ENCODE results near the gene STK33.

Gene STK33

DNA sequence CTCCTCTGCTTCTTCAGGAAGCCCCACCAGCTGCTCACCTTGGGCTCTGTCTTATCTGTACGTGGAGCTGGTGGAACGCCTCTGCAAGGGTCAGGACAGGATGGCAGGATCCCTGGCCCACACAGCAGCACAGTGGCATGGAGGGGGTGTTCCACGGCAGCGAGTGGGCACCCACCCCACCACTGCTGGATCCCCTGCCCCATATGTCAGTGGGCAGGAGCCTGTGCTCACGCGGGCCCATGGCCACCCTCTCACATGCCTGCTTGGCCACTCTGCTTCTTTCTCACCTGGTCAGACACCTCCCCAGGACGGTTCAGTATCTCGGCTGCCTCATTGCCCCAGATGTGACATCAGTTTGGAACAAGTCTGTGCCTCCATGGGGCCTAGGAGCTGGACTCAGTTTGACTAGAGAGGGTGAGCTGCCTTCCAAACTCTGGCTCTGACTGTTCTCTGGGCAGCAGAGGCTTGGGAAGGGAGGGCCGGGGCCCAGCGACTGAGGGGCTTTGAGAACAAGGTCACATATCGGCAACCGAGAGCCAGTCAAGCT is 232.3 kb downstream of the STK33 start:
- Histone ChIP-seq H3K36me3 (no peaks in the 10 kb centered on the region), H3K27ac (no peak overlapping the region), H3K27me3 (peaks cover 0 to 10% of the 10 kb centered on the region in 2 donors), H3K4me1 (no peaks in the 10 kb centered on the region), H3K4me3 (no peak overlapping the region), H3K9me3 (no peaks in the 10 kb centered on the region)
- no peak for DNase-seq
- TF ChIP-seq, protein P1, sequence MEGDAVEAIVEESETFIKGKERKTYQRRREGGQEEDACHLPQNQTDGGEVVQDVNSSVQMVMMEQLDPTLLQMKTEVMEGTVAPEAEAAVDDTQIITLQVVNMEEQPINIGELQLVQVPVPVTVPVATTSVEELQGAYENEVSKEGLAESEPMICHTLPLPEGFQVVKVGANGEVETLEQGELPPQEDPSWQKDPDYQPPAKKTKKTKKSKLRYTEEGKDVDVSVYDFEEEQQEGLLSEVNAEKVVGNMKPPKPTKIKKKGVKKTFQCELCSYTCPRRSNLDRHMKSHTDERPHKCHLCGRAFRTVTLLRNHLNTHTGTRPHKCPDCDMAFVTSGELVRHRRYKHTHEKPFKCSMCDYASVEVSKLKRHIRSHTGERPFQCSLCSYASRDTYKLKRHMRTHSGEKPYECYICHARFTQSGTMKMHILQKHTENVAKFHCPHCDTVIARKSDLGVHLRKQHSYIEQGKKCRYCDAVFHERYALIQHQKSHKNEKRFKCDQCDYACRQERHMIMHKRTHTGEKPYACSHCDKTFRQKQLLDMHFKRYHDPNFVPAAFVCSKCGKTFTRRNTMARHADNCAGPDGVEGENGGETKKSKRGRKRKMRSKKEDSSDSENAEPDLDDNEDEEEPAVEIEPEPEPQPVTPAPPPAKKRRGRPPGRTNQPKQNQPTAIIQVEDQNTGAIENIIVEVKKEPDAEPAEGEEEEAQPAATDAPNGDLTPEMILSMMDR (IDR thresholded peaks at IDR 0.05), result no peak
- intact Hi-C loops (cut with DNase I; ENCODE audit: low total_unique reads), result no loop called here

DNA sequence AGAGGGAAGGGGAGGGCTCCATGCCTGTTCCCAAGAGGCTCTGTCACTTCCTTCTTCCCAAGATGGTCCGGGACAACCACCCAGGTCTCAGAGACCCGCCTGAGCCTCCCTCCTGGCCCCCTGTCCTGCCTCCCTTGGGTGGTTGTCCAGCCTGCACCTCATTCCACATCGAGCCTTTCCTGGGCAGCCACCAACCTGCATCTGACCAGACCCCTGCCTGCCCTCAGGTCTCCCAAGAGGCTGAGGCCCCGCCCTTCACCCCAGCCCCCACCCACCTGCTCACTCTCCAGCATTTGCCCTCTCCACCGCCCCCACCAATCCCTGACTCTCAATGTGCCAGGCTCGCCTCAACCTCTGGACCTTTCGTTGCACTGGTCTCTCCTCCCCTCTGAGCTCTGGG is 232.8 kb downstream of the STK33 start:
- Histone ChIP-seq H3K4me1 (no peaks in the 10 kb centered on the region), H3K27ac (no peak overlapping the region), H3K27me3 (peaks cover 0 to 16% of the 10 kb centered on the region in 2 donors), H3K36me3 (no peaks in the 10 kb centered on the region), H3K9me3 (no peaks in the 10 kb centered on the region), H3K4me3 (no peak overlapping the region)
- DNase-seq, result no peak
- intact Hi-C loops (cut with DNase I; ENCODE audit: low total_unique reads), result no loop called here
- TF ChIP-seq, protein P1 (IDR thresholded peaks at IDR 0.05), result no peak

DNA sequence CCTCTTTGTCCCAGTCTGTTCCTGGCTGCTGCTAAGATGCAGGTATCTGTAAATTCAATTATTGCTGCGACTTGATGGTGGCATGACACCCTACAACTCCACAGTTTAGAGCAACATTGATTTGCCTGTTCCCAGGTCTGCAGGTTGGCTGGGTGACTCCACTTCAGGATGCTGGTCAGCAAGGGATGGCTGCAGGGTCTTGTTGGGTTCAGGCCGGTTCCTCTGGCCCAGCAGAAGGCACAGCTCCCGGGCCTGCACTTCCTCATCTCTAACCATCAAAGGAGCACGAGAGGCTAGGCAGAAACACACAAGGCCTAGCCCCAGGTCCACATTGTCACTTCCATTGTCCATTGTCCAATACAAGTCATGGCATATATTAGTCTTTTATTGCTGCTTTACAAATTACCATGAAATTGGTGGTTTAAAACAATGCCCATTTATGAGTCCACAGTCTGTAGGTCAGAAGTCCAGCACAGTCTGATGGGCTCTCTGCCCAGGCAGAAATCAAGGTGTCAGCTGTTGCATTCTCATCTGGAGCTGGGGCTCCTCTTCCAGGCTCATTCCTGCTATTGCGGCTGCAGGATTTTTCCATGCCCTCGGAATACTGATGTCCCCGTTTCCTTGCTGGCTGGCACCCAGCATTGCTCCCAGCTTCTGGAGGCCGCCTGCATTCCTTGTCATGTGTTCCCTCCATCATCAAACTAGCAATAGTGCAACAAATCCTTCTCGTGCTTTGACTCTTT is 233.8 kb downstream of the STK33 start:
- no peaks in the 10 kb centered on the region for H3K4me1 ChIP-seq
- H3K36me3 ChIP-seq, result no peaks in the 10 kb centered on the region
- H3K4me3 ChIP-seq, result no peak overlapping the region
- H3K9me3 ChIP-seq, result no peaks in the 10 kb centered on the region
- TF ChIP-seq, protein P1 (IDR thresholded peaks at IDR 0.05), result no peak
- no peak for DNase-seq
- no peak overlapping the region for H3K27ac ChIP-seq
- H3K27me3 ChIP-seq, result peaks cover 0 to 21% of the 10 kb centered on the region in 2 donors
- intact Hi-C loops (cut with DNase I; ENCODE audit: low total_unique reads), result no loop called here

DNA sequence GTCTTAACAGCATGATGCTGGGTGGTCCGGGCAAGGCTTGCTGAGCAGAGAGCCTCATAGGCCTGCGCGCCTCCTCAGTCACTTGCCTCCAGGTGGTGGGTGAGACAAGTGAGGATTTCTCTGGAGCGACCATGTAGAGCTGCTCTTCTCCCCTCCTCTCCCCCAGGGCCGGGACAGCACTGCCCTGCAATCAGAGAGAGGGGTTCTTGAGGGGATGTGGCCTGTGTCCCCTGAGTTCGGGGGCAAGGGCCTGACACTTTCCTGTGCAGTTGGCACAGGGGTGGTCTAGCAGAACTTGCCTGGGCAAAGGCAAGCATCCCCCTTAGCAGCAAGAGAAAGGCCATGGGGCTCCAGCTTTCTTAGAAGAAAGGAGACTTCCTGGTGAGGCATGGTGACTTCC is 234.5 kb downstream of the STK33 start:
- Histone ChIP-seq H3K9me3 (no peaks in the 10 kb centered on the region), H3K27me3 (peaks cover 0 to 23% of the 10 kb centered on the region in 2 donors), H3K36me3 (no peaks in the 10 kb centered on the region), H3K4me1 (peaks cover 0 to 6% (median 2%) of the 10 kb centered on the region in 4 donors), H3K27ac (no peak overlapping the region), H3K4me3 (no peak overlapping the region)
- intact Hi-C loops (cut with DNase I; ENCODE audit: low total_unique reads), result no loop called here
- TF ChIP-seq, protein P1 (IDR thresholded peaks at IDR 0.05), result no peak
- DNase-seq, result no peak

DNA sequence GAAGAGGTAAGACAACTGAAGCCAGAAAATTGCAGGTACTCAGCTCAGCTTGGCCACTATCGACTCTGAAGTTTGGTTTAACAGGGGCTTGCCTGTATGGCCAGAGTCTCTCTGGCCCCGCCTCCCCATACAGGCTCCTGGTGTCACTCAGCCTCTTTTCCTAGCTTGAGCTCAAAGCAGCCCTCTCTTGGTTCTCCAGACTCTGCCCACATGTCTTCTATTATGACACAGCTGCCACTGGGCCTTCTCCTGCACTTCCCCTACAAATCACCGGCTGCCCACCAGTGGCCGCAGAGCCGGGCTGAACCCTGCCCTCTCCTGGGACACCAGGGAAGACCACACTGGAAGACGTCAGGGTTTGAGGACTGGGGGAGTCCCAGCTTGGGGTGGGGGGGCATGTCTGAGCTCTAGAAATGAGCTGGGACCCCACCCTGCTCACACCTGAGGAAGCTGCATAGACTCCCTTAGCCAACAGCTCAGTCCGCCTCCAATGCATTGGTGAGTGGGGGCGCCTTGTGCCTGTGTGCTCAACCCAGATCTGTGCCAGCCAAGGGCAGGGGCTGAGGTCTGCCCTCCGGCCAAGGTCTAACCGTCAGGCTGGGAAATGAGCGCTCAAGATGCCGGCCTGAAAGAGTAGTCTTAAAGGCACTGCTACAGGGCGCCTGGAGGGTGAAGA is 236.0 kb downstream of the STK33 start:
- Histone ChIP-seq H3K4me3 (no peak overlapping the region), H3K4me1 (peaks cover 0 to 6% (median 3%) of the 10 kb centered on the region in 4 donors), H3K27me3 (peaks cover 0 to 28% of the 10 kb centered on the region in 2 donors), H3K27ac (no peak overlapping the region), H3K36me3 (no peaks in the 10 kb centered on the region), H3K9me3 (no peaks in the 10 kb centered on the region)
- intact Hi-C loops (cut with DNase I; ENCODE audit: low total_unique reads), result no loop called here
- no peak for DNase-seq
- TF ChIP-seq, protein P1 (IDR thresholded peaks at IDR 0.05), result no peak

Measured in tibial artery (tissue), 4 donors.